Measurements from ENCODE around the gene EFCC1. TPM values are rescaled to one million over a fixed set of nuclear protein-coding genes. Genes with fewer than 3 reads are reported as not detected.

The EFCC1 gene
- total RNA-seq, 1 experiment from 2014 or later, result not detected

DNA sequence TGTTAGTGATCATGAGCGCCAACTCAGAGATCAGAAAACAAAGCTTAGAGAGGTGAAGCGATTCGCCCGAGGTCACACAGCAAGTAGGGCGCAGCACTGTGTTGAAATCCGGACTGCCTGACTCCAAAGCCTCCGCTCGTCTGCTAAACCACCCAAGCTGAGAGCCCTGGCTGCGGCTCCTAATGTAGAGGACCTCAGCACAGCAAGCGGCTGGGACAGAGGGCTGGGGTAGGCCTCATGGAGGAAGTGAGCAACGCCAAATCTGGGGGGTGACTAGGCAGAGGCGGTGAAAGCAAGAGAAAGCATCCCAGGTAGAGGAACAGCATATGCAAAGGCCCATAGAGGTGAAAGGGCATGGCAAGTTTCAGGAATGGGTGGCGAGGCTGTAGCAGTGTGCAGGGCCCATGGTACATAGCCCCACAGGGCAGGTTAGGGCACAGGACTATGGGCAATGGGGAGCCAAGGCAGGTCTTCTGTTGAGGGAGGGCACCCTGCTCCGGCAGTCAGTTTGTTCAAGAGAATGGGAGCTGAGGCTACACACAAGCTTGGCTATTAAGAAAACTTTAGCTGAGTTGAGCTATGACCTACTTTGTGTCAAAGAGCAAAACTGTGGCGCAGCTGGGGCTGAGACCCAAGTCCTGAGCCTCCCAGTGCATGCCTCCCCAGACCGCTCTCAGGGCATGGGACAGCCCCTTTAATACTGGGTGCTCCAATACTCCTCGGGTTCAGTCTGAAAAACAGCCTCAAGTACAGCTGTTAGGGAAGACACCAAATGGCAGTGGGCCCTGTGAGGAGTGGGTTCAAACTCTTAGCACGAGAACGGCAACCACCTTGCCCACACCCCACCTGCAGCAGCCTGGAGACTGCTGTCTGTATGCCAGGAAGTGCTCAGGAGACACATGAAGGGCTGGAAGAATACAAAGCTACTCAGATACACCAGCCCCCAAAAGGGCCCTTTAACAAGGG, 6.2 kb upstream of the EFCC1 start:
- no peak for DNase-seq (ENCODE audit: low read depth)

GRCh38 chr3:128995737-128996136, 5.4 kb upstream of the EFCC1 start:
- no peak for DNase-seq (ENCODE audit: low read depth)

DNA sequence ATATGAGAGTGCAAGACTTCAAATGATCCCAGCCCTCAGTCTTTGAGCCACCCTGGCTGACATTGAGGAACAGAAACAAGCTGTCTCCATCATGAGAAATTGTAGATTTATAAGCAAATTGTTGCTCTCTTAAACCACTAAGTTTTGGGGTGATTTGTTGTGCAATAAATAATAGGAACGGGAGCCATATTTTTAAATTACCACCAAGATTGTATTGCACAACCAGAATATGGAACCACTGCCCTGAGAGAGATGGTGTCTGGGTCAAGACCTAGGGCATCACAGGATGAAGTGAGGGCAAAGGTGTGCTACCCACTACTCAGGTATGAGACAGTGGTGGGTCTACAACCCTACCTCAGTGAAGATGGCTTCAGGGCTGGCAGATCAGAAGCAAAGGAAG, 4.9 kb upstream of the EFCC1 start:
- no peak for DNase-seq (ENCODE audit: low read depth)

- no peak for DNase-seq (ENCODE audit: low read depth)
Measured at GRCh38 chr3:128996726-128997125, 4.4 kb upstream of the EFCC1 start.

DNA sequence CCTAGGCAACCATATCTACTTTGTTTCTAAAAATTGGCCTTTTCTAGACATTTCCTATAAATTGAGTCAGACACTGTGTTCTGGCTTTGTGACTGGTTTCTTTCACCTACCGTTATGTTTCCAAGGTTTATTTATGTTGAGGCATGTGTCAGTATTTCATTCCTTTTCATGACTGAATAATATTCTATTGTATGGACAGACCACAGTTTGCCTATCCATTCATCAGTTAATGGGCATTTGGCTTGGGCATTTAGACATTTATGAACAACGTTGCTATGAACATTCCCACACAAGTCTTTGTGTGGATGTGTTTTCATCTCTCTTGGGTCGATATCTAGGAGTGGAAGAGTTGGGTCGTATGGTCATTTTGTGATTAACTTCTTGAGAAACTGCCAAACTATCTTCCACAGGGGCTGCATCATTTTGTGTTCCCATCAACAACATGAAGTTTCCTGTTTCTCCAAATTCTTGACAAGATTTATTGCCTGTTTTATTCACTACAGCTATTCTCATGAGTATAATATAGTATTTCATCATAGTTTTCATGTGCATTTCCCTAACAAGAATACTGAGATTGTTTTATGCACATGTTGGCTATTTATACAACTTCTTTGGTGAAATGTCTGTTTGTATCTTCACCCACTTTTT, 3.5 kb upstream of the EFCC1 start:
- no peak for DNase-seq (ENCODE audit: low read depth)

- no peak for DNase-seq (ENCODE audit: low read depth)
Measured at GRCh38 chr3:128998561-128998960, 2.5 kb upstream of the EFCC1 start.

DNA sequence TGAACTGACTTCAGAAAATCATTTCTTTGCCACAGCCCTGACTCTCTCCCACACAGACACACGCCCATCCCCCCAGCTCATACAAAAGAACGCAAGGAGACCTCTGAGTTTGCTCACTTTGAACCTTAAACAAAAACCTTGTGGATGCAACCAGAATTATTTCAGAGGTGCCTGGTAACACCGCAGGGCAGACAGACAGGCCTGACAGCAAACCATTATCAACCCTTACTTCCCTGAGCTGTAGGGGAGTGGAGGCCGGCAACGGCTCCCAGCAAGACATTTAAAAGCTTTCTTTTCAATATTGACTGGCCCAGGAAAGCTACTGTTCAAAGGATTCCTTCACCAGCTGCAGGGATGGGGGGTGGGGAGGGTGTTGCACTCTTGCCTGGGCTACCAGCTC, 2.0 kb upstream of the EFCC1 start:
- no peak for DNase-seq (ENCODE audit: low read depth)

DNA sequence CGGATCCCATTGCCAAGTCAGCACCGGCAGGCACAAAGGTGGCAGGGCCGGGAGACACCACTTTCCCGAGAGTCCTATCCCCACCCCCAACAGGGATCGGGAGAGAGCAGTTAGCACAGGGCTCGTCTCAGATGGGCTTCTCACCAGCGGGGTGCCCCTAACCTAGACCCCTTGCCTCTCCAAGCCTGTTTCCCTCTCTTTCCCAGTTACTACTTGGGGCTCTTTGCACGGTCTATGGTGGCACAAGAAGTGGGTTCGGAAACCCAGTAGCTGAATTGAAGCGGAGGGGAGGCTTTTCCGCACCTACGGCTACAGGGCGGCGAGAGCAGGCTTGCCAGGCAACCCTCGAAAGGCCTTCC, 383 bp upstream of the EFCC1 start:
- no peak for DNase-seq (ENCODE audit: low read depth)

DNA sequence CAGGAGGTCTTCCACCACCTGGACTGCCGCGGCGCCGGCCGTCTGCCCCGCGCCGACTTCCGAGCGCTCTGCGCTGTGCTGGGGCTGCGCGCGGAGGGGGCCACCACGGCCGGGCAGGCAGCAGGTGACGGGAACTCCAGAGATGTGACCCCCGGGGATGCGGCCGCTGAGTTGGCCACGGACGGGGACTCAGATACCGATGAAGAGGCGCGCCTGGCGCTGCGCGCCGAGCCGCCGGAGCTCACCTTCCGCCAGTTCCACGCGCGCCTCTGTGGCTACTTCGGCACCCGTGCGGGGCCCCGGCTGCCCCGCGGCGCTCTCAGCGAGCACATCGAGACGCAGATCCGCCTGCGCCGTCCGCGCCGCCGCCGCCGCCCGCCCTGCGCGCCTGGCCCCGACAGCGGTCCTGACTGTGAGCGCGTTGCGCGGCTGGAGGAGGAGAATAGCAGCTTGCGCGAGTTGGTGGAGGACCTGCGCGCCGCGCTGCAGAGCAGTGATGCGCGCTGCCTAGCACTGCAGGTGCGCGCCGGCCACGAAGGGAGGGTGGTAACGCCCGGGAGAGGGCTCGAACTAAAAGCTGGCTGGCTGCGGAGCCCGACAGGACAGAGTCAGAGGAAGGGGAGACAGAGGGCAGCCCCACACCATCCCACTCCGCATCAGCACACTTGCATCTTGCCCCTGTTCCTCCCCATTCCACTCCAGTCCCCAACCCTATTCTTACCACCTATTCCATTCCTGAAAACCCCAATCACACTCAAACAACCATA, 885 bp downstream of the EFCC1 start:
- DNase-seq (ENCODE audit: low read depth), result no peak

DNA sequence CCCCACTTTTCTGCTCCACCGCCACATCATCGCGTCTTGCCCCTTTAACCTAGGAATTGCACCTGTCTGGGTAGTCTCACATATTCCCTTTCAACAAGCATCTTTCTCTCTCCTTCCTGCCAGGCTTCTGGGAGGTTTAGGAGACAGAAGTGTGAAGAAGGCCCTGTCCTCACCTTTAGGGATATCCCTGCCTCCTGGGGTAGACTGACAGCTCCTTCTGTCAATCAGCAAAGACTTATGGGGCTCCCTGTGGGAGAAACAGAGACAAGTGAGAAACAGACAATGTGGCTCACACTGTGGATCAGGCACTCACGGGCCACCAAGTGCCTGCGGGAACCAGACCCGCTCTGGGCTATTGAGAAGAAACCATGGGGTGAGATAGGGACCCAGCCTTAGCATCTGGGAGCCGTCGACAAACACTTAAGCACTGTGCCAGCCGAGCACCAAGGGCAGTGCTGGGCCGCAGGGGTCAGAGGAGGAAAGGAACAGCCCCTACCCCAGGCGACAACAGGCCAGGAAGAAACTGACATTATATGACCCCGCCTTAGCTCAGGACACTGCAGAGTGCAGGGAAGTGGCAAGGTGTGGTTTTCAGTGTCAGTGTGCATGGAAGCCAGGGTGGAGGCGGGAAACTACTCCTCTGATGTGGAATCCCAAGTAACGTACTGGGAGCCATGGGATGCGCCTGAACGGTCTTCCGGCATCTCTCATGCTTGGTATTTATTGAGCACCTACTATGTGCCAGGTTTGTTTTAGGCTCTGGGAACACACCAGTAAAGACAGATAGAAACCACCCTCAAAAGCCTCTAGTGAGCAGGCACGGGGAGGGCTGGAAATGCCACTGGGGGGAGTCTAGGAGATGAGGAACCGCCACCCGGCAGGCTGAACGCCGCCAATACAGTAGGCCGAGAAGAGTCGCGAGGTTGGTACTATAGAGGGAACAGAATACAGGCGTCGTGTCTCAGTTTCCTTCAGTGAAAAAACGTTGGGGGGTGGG, 1.8 kb downstream of the EFCC1 start:
- DNase-seq (ENCODE audit: low read depth), result no peak

DNA sequence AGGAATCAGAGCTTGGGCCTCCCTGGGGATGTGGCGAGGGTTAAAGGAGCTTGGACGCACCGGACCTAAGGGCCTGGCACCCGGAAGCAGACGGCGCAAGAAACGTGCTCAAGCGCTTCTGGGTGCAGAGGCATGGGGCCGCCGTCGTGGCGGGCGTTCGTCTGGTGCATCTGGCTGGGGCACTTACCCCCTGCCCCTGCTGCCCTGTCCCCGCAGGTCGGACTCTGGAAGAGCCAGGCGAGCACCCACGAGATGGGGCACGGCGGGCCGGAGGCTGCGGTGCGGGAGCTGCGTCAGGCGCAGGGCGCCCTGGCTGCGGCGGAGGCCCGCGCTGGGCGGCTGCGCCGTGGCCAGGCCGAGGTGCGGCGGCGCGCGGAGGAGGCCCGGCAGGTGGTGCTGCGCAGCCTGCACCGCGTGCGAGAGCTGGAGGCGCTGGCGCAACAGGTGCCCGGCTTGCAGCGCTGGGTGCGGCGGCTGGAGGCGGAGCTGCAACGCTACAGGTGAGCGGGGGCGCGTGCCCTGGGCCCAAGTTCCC, 2.5 kb downstream of the EFCC1 start:
- DNase-seq (ENCODE audit: low read depth), result no peak

- no peak for DNase-seq (ENCODE audit: low read depth)
Measured at GRCh38 chr3:129004639-129005295, 3.7 kb downstream of the EFCC1 start.

- DNase-seq (ENCODE audit: low read depth), result no peak
Measured at GRCh38 chr3:129005526-129006303, 4.6 kb downstream of the EFCC1 start.

- no peak for DNase-seq (ENCODE audit: low read depth)
Measured at GRCh38 chr3:129006864-129007263, 5.8 kb downstream of the EFCC1 start.

GRCh38 chr3:129007792-129008191, 6.7 kb downstream of the EFCC1 start:
- no peak for DNase-seq (ENCODE audit: low read depth)

GRCh38 chr3:129009266-129009665, 8.2 kb downstream of the EFCC1 start:
- DNase-seq (ENCODE audit: low read depth), result no peak

DNA sequence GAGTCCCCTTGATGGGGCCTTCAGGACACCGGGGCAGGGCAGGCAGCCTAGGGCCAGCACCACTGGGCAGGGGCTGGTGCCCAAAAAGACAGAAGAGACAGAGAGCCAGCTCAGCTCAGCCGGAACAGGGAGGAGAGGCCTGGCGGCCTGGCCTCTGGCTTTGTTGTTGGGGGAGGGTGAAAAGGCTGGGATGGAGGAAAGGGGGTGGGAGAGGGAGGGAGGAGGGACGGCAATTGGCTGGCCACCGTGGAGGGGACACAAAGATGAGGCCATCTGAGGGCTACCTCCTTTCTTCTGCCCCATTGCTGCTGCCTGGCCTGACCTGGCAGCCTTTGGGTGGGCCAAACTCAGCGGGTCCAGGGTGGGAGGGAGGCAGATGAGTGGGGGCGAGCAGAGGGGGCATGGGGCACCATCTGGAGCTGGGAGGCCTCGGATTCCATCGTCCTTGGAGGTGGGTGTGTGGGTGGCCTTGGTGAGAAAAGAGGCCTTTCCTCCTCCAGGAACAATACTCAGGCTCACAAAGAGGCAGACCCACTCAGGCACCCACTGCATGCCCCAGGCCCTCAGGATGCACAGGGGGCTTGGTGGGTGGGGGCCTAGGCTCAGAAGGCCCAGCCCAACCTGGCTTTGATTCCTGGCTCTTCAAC, 9.3 kb downstream of the EFCC1 start:
- DNase-seq (ENCODE audit: low read depth), result no peak

GRCh38 chr3:129013491-129013891, 12.4 kb downstream of the EFCC1 start:
- DNase-seq (ENCODE audit: low read depth), result peak; percentile 44

DNA sequence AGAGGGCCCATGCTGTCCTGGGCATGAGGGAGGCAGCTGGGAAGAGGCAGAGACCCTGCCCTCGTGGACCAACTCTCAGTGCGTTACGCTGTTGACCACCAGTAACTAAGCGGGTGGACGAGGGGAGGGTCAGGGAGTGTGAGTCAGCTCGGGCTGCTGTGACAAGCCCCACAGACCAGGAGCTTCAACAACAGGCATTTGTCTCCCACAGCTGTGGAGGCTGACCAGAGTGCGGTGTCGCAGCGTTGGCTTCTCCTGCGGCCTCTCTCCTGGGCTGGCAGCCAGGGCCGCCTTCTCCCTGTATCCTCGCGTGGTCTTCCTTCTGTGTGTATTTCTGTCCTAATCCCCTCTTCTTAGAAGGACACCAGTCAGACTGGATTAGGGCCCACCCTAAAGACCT, 13.0 kb downstream of the EFCC1 start:
- no peak for DNase-seq (ENCODE audit: low read depth)
